Amygdala (tissue), 56 donors: ENCODE data around the gene POFUT1.
"Not testable (repeated sequence)": the region's sequence is repeated elsewhere in the genome, so short reads cannot be mapped to it uniquely, and the experiment has no call there.

Experiments used
- DNase-seq, 56 donors: peaks; one replicate each; lab custom pipeline; 2025; lab: John Stamatoyannopoulos, UW

The POFUT1 gene

DNA sequence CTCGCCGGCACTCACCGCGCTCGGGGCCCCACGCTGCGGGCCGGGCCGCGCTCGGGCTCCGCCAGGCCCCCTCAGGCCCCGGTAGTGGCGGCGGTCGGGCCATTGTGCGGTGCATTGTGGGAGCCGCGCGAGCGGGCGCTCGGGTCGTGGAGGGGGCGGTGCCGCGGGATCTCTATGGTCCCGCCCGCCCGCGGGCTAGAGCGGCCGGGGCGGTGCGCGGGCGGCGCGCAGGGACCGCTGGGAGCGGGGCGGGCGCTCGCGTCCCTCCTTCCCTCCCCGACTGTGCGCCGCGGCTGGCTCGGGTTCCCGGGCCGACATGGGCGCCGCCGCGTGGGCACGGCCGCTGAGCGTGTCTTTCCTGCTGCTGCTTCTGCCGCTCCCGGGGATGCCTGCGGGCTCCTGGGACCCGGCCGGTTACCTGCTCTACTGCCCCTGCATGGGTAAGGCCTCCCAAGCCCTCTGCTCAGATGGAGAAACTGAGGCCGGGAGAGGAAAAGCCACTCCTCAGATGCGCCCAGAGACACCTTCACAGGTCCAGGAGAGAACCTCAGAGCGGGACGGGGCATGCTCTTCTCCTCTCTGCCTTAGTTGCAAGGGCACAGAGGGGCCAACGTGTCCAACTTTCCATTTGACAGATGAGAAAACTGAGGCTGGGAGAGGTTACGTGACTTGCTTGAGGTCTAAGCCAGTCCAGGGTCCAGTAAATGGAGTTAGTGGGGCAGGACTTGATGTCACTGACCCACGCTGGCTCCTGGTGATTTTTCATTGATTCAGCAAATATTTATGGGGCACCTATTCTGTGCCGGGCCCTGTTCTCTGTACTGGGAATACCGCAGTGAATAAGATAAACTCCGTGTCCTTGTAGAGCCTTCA lies at the start of gene POFUT1, which contains the start of gene PLAGL2:
TSS of gene POFUT1 (plus strand) at position 255 of the 873 bp plus-strand sequence. CDS start at position 317, 62 bp downstream.
TSS of gene PLAGL2 (minus strand) at position 118 of the 873 bp plus-strand sequence. CDS start 5,565 bp downstream, outside the sequence.
- DNase-seq = peak in 55 of 56 donors; percentile 25 to 91 (median 75)

DNA sequence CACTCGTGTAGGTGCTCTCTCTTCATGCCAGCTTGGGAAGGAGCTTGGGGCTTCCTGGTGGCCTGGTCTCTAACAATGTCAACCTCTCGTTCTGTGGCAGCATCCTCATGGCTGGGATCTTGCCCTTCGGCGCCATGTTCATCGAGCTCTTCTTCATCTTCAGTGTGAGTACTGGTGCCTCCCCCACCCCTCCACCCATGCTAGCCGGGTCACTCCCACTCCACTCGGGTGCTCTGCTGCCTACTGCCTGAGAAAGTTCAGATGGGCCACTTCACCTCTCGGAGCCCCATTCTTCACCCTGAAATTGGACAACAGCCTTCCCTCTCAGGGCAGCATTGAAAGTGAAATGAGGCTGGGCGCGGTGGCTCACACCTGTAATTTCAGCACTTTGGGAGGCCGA lies 49.3 kb upstream of the POFUT1 start:
- no peak for DNase-seq

DNA sequence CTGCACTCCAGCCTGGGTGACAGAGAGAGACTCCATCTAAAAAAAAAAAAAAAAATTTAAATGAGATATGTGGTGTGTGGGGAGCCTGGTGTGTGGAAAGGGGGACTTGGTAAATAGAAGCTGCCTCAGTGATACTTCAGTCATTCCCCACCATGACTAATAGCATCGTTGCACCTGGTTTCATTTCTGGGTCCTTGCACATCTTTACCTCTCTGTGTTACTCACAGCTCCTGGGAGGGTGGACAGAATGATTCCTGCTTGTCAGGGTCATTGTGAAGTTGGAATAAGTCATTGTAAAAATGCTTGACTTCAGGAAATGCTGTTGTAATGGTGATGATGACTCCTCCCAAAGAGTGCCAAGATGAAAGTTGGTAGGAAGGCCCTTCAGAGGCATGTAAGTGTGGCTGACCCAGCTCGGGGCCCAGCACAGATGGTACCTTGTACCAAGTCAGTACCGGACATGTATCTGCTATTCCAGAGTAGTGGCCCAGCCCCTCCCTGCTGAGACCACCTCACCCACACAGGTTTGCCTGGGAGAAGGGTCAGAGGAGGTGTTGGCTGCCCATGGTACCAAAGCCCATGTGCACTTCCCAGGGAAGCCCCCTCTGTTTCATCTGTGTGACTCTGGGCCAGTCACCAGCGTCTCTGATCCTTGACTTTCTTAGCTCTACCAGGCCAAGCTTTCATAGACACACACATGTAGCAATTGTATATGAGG lies 48.6 kb upstream of the POFUT1 start:
- no peak for DNase-seq

DNA sequence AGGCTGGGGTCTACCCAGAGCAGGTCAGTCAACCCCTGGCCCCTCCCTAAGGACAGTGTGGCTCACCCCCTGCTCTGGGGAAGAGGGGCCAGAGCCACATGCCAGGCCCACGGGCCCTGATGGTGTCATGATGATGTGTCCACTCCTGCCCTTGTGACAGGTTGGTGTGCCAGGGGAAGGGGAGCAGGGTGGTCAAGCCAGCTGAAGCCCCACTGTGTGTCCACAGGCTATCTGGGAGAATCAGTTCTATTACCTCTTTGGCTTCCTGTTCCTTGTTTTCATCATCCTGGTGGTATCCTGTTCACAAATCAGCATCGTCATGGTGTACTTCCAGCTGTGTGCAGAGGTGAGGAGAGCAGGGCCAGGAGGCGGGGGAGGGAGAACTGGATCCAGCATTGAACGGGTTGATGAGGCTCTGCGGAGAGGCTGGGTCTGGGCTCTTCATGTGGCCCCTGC lies 47.9 kb upstream of the POFUT1 start:
- no peak for DNase-seq

DNA sequence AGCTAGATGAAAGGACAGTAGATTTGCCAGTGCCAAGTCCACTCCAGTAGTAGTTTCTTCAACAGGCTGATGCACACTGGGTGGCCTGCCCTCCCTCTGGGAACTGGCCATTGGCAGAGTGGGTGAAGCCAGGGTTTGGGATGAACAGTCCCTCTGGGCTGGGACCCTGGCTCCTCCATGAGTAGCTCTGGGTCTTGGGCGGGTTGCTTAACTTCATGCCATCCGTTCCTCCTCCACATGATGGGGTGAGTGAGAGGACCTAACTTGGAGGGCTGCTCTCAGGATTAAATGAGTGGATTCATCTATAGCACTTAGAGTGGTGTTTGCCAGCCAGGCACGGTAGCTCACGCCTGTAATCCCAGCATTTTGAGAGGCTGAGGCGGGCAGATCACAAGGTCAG lies 47.3 kb upstream of the POFUT1 start:
- no peak for DNase-seq

DNA sequence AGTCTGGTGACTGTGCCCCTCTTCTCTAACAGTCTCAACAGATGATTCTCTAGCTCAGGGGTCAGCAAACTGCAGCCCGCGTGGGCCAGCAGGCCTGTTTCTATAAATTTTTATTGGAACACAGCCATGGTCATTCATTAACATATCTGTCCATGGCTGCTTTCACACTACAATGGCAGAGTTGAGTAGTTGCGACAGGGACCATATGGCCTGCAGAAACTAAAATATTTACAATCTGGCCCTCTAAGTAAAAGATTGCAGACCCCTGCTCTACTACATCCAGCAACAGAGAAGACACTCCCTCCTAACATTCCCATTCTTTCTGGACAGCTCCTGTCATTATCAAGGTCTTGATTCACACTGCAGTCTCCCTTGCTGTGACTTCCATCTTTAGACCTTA lies 45.3 kb upstream of the POFUT1 start:
- no peak for DNase-seq

DNA sequence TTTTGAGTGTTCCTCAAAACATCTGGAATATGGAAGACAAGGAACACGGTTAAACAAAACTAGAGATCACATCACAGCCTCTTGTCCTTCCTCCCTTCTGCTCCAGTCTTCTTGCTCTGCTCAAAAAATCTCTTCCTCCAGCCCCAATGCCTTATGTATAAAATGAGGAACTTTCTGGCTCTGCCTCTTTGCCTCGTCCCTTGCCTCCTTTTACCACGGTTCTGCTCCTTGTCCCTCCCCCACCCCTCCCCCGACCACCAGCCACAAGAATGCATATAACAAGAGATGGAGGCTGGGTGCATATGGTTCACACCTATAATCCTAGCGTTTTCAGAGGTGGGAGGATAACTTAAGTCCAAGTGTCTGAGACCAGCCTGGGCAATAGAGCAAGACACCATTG lies 43.7 kb upstream of the POFUT1 start:
- no peak for DNase-seq

DNA sequence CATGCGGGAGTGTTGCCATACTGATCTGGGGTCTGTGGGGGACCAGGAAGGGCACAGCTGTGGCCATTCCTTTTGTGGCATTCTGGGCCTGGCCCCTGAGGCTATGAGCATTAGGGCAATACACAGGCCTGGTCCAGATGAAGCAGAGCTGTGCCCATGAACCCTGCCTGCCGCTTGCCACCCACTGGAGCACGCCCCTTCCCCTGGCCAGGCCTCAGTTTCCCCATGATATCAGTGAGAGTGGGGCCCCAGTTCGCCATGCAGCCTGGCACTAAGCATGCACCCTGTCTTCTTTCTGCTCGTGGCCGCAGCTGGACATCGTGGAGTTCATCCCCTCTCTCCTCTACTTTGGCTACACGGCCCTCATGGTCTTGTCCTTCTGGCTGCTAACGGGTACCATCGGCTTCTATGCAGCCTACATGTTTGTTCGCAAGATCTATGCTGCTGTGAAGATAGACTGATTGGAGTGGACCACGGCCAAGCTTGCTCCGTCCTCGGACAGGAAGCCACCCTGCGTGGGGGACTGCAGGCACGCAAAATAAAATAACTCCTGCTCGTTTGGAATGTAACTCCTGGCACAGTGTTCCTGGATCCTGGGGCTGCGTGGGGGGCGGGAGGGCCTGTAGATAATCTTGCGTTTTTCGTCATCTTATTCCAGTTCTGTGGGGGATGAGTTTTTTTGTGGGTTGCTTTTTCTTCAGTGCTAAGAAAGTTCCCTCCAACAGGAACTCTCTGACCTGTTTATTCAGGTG lies 42.5 kb upstream of the POFUT1 start:
- DNase-seq = no peak

DNA sequence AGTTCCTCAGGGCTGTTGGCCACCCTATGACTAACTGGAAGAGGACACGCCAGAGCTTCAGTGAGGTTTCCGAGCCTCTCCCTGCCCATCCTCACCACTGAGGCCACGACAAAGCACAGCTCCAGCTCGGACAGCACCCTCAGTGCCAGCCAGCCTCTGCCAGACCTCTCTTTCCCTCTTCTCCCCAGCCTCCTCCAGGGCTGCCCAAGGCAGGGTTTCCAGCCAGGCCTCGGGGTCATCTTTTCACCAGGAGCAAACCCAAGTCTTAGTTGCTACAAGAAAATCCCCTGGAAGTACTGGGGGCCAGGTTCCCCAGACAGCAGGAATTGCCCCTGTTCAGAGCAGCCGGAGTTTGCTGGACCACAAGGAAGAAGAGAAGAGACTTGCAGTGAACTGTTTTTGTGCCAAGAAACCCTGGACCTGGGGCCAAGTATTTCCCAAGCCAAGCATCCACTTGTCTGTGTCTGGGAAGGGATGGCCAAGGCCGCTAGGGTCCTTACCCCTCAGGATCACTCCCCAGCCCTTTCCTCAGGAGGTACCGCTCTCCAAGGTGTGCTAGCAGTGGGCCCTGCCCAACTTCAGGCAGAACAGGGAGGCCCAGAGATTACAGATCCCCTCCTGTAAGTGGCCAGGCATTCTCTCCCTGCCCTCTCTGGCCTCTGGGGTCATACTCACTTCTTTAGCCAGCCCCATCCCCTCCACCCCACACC lies 41.7 kb upstream of the POFUT1 start:
- no peak for DNase-seq

DNA sequence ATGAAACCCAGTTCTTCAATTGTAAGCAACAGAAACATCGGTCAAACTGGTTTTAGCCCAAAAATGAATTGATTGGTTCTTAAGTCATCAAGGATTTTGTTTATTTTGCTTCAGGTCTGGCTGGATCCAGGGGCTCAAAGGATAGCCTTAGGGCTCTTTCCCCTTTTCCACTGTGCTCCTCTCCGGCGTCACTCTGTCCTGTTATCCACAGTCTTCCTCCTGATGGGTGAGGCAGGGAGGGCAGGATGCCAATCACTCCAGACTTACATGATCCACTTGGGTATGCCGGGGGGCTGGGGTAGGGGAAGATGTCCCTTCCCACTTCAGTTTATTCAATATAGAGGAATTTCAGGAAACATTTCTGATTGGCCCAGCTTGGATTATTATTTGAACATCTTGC lies 40.1 kb upstream of the POFUT1 start:
- DNase-seq = no peak

DNA sequence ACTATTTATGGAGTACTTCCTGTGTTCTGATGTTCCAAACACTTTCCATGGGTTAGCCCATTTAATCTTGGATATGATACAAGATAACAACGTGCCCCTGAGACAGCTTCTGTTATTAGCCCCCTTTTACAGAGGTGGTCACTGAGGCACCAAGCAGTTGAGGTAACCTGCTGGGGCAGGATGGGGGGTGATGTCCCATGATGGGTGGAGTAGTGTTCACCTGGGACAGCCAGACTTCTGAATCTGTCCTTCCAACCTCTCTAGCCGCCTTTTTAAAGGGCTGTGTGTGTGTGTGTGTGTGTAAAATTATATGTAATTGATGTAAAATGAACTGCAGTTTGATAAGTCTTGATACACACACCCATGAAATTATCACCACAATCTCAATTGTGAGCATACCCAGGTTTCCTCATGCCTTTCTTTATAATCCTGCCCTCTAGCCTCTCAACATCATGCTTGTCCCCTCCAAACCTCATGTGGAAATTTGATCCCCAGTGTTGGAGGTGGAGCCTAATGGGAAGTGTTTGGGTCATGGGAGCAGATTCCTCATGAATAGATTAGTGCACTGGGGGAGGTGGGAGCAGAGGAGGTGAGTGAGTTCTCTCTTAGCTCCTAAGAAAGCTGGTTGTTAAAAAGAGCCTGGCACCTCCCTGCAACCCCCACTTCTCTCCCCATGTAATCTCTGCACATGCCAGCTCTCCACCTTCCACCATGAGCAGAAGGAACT lies 39.3 kb upstream of the POFUT1 start:
- DNase-seq = no peak

DNA sequence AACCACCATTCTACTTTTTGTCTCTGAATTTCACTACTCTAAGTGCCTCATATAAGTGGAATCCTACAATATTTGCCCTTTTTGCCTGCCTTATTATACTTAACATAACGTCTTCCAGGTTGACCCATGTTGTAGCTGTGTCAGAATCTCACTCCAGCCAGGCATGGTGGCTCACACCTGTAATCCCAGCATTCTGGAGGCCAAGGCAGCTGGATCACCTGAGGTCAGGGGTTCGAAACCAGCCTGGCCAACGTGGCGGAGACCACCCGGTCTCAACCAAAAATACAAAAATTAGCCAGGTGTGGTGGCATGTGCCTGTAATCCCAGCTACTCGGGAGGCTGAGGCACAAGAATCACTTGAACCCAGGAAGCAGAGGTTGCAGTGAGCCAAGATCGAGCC lies 30.0 kb upstream of the POFUT1 start:
- not testable (repeated sequence) for DNase-seq

DNA sequence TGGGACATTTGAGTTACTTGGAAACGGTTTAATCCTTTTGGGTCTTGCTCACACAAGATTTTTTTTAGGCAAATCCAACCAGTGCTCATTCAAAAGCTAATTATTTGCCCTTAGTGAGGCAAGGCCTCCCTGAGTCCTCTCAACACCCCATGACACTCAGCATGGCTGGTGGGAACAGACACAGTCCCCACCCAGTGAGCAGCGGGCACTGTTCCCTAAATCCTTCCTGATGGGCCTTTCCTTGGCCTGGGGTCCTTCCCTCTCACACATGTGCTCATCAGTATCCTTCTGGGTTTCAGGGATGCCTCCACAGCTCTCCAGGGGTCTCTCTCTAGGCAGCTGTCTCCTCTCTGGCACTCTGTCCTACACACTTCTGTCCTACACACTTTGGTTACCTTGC lies 28.2 kb upstream of the POFUT1 start:
- no peak for DNase-seq

DNA sequence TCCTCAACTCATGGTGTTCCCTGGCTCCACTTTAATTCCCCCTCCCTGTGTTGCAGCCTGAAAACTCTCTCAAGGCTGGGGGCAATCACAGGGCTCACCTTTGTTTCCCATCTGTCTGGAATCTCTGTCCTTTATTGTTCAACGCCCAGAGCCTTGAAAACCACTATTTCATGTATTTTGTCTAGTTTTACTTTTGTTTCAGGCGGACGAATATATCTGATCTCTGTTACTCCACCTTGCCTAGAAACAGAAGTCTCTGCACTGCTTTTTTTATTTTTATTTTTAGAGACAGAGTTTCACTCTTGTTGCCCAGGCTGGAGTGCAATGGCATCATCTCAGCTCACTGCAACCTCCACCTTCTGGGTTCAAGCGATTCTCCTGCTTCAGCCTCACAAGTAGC lies 27.7 kb upstream of the POFUT1 start:
- no peak for DNase-seq

DNA sequence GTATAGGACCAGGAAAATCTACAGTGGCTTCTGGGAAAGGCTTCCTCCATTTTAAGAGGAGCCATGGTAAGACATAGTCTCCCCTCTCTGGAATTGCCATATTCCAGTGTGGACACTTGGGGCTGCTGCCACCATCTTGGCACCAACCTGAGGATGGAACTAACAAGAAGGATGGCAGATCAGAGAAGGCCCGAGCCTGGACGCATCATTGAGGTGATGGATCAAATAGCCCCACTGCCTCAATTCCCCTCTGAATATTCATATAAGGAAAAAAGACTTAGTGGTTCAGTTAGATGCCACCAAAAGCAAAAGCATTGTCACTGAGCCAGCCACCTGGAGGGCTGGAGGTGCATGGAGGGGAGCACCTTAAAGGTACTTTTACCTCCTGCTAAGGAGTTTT lies 26.1 kb upstream of the POFUT1 start:
- no peak for DNase-seq

DNA sequence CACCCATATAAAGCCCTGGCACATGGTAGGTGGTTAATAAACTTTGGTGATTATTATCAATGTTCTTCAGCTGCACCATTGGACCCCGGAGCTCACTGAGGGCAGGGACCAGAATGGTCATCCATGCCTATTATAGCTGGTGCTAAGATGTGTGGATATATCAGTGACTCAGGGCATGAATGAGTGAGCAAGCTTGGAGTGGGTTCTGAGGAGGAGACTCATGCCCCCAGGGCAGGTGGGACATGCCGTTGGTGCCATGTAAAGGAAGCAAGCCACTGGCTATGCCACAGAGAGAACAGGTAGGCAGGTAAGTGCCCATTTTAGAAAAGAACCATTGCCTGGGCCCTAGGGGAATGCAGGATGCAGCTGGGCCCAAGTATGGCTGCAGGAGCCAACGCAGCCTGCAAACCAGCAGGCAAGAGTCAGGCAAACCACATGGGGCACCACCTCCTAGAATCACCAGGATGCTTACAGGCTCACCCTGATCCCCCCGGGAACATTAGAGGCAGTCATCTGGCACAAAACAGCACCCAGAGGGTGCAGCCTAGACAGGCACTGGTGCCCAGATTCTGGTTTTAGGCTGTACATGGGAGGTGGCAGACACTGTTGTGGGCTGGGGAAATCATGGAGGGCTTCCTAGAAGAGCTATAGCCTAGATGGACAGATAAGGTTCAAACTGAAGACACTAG lies 23.6 kb upstream of the POFUT1 start:
- DNase-seq = no peak

DNA sequence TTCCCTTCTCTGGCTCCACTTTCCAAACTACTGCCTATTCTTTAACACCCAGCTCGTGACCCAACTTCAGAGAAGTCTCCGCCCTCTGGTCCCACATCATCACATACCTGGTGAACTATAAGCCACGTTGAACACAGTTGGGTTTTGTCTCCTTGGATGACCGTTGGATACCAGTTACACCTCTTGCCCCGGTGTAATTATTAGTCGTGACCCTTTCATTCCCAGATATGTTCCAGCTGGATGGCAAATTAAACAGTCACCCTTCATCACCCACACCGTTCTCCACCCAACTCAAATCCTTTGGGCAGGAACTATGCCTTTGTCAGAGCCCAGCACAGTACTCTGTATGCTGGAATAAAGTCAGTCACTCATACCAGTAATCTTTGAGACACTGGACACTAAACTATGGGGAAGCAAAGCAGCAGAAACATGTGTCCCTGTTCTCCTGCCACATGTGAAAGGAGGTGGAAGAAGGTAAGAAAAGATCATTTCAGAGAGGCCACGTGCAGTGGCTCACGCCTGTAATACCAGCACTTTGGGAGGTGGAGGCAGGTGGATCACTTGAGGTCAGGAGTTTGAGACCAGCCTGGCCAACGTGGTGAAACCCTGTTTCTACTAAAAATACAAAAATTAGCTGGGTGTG lies 22.6 kb upstream of the POFUT1 start:
- no peak for DNase-seq

DNA sequence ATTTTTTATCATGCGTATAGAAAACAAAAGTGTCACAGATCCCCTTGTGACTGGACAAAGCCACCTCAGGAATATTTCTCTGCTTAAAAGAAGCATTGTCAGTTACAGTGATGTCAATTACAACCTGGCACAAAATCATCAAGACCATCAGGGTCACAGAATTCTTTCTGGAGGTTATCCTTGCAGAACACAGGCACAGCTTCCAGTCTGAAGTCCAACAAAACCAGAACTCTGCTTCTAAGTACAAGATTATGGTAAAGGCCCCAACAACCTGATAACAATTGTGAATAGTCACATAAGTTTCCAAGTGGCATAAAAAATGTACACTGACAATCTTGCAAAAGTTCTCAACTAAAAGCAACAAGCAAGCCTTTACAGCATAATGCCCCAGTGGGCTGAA lies 21.2 kb upstream of the POFUT1 start:
- DNase-seq = no peak
